GM19438 (cell line): ENCODE data around the gene NOL6.
"Not testable (repeated sequence)": the region's sequence is repeated elsewhere in the genome, so short reads cannot be mapped to it uniquely, and the experiment has no call there.

Source experiments
- ATAC-seq: cut with Tn5 transposase; IDR thresholded peaks from one replicate; pipeline ENCODE4 v1.9.1; 2021; ENCODE audit warnings: low read depth; ENCODE audit not compliant: unreplicated experiment

Gene NOL6

GRCh38 chr9:33472881-33473615 is 676 bp downstream of the NOL6 start:
- ATAC-seq: no peak

GRCh38 chr9:33472171-33472880 is 1.4 kb downstream of the NOL6 start:
- ATAC-seq: no peak

GRCh38 chr9:33471361-33471760 is 2.4 kb downstream of the NOL6 start:
- no peak for ATAC-seq

- ATAC-seq: no peak
Measured at GRCh38 chr9:33469891-33470290, 3.8 kb downstream of the NOL6 start.

GRCh38 chr9:33468797-33469621 is 4.7 kb downstream of the NOL6 start:
- ATAC-seq: no peak

GRCh38 chr9:33468215-33468730 is 5.5 kb downstream of the NOL6 start:
- no peak for ATAC-seq

GRCh38 chr9:33467526-33467925 is 6.2 kb downstream of the NOL6 start:
- ATAC-seq: no peak

- ATAC-seq: no peak
Measured at GRCh38 chr9:33466565-33467495, 6.9 kb downstream of the NOL6 start.

GRCh38 chr9:33465596-33466564 is 7.8 kb downstream of the NOL6 start:
- ATAC-seq: no peak

GRCh38 chr9:33465096-33465495 is 8.6 kb downstream of the NOL6 start:
- ATAC-seq: no peak

GRCh38 chr9:33464045-33464636 is 9.6 kb downstream of the NOL6 start:
- ATAC-seq: no peak

GRCh38 chr9:33463151-33463550 is 10.6 kb downstream of the NOL6 start:
- ATAC-seq: no peak

- ATAC-seq: no peak
Measured at GRCh38 chr9:33461492-33461891, 12.2 kb downstream of the NOL6 start.

- no peak for ATAC-seq
Measured at GRCh38 chr9:33460854-33461253, 12.9 kb downstream of the NOL6 start.

- ATAC-seq: no peak
Measured at GRCh38 chr9:33459115-33459514, 14.6 kb downstream of the NOL6 start.

GRCh38 chr9:33458444-33458843 is 15.3 kb downstream of the NOL6 start:
- ATAC-seq: peak; percentile 45

GRCh38 chr9:33455945-33456344 is 17.8 kb downstream of the NOL6 start:
- no peak for ATAC-seq

GRCh38 chr9:33455456-33455855 is 18.3 kb downstream of the NOL6 start:
- ATAC-seq: not testable (repeated sequence)

GRCh38 chr9:33454661-33455026 is 19.1 kb downstream of the NOL6 start:
- ATAC-seq: not testable (repeated sequence)
